A204.1 (cell line): ENCODE results near the gene CHST15.
"Not testable (repeated sequence)": the region's sequence is repeated elsewhere in the genome, so short reads cannot be mapped to it uniquely, and the experiment has no call there.

Source experiments
- FAIRE-seq: peaks from 2 replicates; lab custom pipeline; 2012; peaks lifted over from hg19 to GRCh38; lab: Jason Lieb, UNC

CHST15 gene

GRCh38 chr10:124124123-124124768 lies 30.8 kb upstream of the CHST15 start:
- FAIRE-seq: no peak

- FAIRE-seq: no peak
These were observed 29.8 kb upstream of the CHST15 start for GRCh38 chr10:124123156-124123555.

- no peak for FAIRE-seq
These were observed 28.8 kb upstream of the CHST15 start for GRCh38 chr10:124122211-124122610.

GRCh38 chr10:124120410-124121061 lies 27.1 kb upstream of the CHST15 start:
- no peak for FAIRE-seq

GRCh38 chr10:124119946-124120345 lies 26.5 kb upstream of the CHST15 start:
- FAIRE-seq: no peak

- FAIRE-seq: no peak
These were observed 25.8 kb upstream of the CHST15 start for GRCh38 chr10:124119216-124119615.

- FAIRE-seq: no peak
These were observed 24.4 kb upstream of the CHST15 start for GRCh38 chr10:124117833-124118232.

- no peak for FAIRE-seq
These were observed 24.1 kb upstream of the CHST15 start for GRCh38 chr10:124117511-124117785.

- FAIRE-seq: no peak
These were observed 23.5 kb upstream of the CHST15 start for GRCh38 chr10:124116771-124117510.

- no peak for FAIRE-seq
These were observed 21.3 kb upstream of the CHST15 start for GRCh38 chr10:124114696-124115095.

- FAIRE-seq: no peak
These were observed 19.6 kb upstream of the CHST15 start for GRCh38 chr10:124112891-124113580.

GRCh38 chr10:124110882-124111281 lies 17.5 kb upstream of the CHST15 start:
- FAIRE-seq: no peak

GRCh38 chr10:124109261-124109660 lies 15.9 kb upstream of the CHST15 start:
- FAIRE-seq: no peak

- FAIRE-seq: no peak
These were observed 13.7 kb upstream of the CHST15 start for GRCh38 chr10:124107072-124107471.

GRCh38 chr10:124106241-124106879 lies 13.0 kb upstream of the CHST15 start:
- no peak for FAIRE-seq

- no peak for FAIRE-seq
These were observed 12.2 kb upstream of the CHST15 start for GRCh38 chr10:124105594-124105993.

GRCh38 chr10:124105045-124105444 lies 11.6 kb upstream of the CHST15 start:
- no peak for FAIRE-seq

GRCh38 chr10:124104011-124104627 lies 10.7 kb upstream of the CHST15 start:
- no peak for FAIRE-seq

GRCh38 chr10:124101351-124101750 lies 8.0 kb upstream of the CHST15 start:
- FAIRE-seq: no peak

- not testable (repeated sequence) for FAIRE-seq
These were observed 7.3 kb upstream of the CHST15 start for GRCh38 chr10:124100651-124101050.

- FAIRE-seq: no peak
These were observed 6.7 kb upstream of the CHST15 start for GRCh38 chr10:124100124-124100523.

GRCh38 chr10:124099604-124100003 lies 6.2 kb upstream of the CHST15 start:
- FAIRE-seq: no peak
